ENCODE results near the gene TGFBR3.
A peak's percentile ranks its signal among the peaks of the same experiment; 100 is the strongest.

The TGFBR3 gene

GRCh38 chr1:91826649-91827048, 59.3 kb downstream of the TGFBR3 start:
- no peak for DNase-seq (ENCODE audit: low read depth in 2 of 2)

- no peak for DNase-seq (ENCODE audit: low read depth in 2 of 2)
Measured at GRCh38 chr1:91826248-91826647, 59.7 kb downstream of the TGFBR3 start.

GRCh38 chr1:91821126-91821868, 64.7 kb downstream of the TGFBR3 start:
- no peak for DNase-seq (ENCODE audit: low read depth in 2 of 2)

- DNase-seq (ENCODE audit: low read depth in 2 of 2), result no peak
Measured at GRCh38 chr1:91819038-91819788, 66.7 kb downstream of the TGFBR3 start.

- no peak for DNase-seq (ENCODE audit: low read depth in 2 of 2)
Measured at GRCh38 chr1:91818713-91818975, 67.3 kb downstream of the TGFBR3 start.

GRCh38 chr1:91817211-91817905, 68.6 kb downstream of the TGFBR3 start:
- no peak for DNase-seq (ENCODE audit: low read depth in 2 of 2)

GRCh38 chr1:91816031-91816430, 69.9 kb downstream of the TGFBR3 start:
- no peak for DNase-seq (ENCODE audit: low read depth in 2 of 2)

GRCh38 chr1:91814448-91814847, 71.5 kb downstream of the TGFBR3 start:
- DNase-seq (ENCODE audit: low read depth in 2 of 2), result no peak

- DNase-seq (ENCODE audit: low read depth in 2 of 2), result no peak
Measured at GRCh38 chr1:91813813-91814212, 72.1 kb downstream of the TGFBR3 start.

- no peak for DNase-seq (ENCODE audit: low read depth in 2 of 2)
Measured at GRCh38 chr1:91811363-91812025, 74.5 kb downstream of the TGFBR3 start.

GRCh38 chr1:91809317-91809716, 76.6 kb downstream of the TGFBR3 start:
- DNase-seq (ENCODE audit: low read depth in 2 of 2), result peak; percentile 67 to 73

- no peak for DNase-seq (ENCODE audit: low read depth in 2 of 2)
Measured at GRCh38 chr1:91807921-91808620, 77.9 kb downstream of the TGFBR3 start.

- DNase-seq (ENCODE audit: low read depth in 2 of 2), result peak; percentile 72 to 76
Measured at GRCh38 chr1:91806769-91807700, 78.9 kb downstream of the TGFBR3 start.

GRCh38 chr1:91806181-91806768, 79.7 kb downstream of the TGFBR3 start:
- peak; percentile 79 to 80 for DNase-seq (ENCODE audit: low read depth in 2 of 2)

GRCh38 chr1:91805311-91805801, 80.6 kb downstream of the TGFBR3 start:
- no peak for DNase-seq (ENCODE audit: low read depth in 2 of 2)

GRCh38 chr1:91804546-91805023, 81.4 kb downstream of the TGFBR3 start:
- DNase-seq (ENCODE audit: low read depth in 2 of 2), result no peak

- DNase-seq (ENCODE audit: low read depth in 2 of 2), result no peak
Measured at GRCh38 chr1:91803847-91804545, 82.0 kb downstream of the TGFBR3 start.

- DNase-seq (ENCODE audit: low read depth in 2 of 2), result no peak
Measured at GRCh38 chr1:91803123-91803522, 82.8 kb downstream of the TGFBR3 start.

GRCh38 chr1:91801496-91802115, 84.3 kb downstream of the TGFBR3 start:
- no peak for DNase-seq (ENCODE audit: low read depth in 2 of 2)

All from fibroblast of skin of left quadriceps (primary cell).